ENCODE data around the gene TF.

- TF ChIP-seq SP1 (IDR thresholded peaks at IDR 0.05) (no peak), L3MBTL2 (conservative IDR thresholded peaks at IDR 0.05) (no peak), SUZ12 (IDR thresholded peaks at IDR 0.05) (no peak), ZNF384 (IDR thresholded peaks at IDR 0.05) (no peak), ELF4 (IDR thresholded peaks at IDR 0.05) (no peak), TARDBP (IDR thresholded peaks at IDR 0.05) (no peak), FOXM1 (IDR thresholded peaks at IDR 0.05; ENCODE audit: borderline replicate concordance) (no peak), FOXK2 (IDR thresholded peaks at IDR 0.05) (no peak), ARNT (IDR thresholded peaks at IDR 0.05) (no peak), HDGF (IDR thresholded peaks at IDR 0.05; ENCODE audit: borderline replicate concordance) (no peak), NFRKB (IDR thresholded peaks at IDR 0.05) (no peak), BHLHE40 (IDR thresholded peaks at IDR 0.05; ENCODE audit: borderline replicate concordance) (no peak), CTBP1 (IDR thresholded peaks at IDR 0.05; ENCODE audit: borderline replicate concordance) (no peak)
Observed at GRCh38 chr3:133711013-133711412, 35.2 kb upstream of the TF start.

All from HEK293T (cell line).